A673 (cell line): ENCODE results near the gene OR52E8.

Experiments
- EZH2 ChIP-seq: fragments of 200-600 bp; sonication (generic); IDR thresholded peaks from 2 replicates; pipeline ENCODE4 v1.6.1; 2017; ENCODE audit warnings: borderline replicate concordance, low read depth, mild to moderate bottlenecking, mixed read lengths, antibody characterized with exemption, low read length; ENCODE audit not compliant: poor library complexity, severe bottlenecking
- TF ChIP-seq, protein P1 (sequence below): fragments of 300-800, 200-600 bp; sonication (generic); conservative IDR thresholded peaks from 2 replicates; pipeline ENCODE4 v1.5.1; 2017; ENCODE audit warnings: low read depth, mild to moderate bottlenecking, antibody characterized with exemption, low read length, moderate library complexity, mixed read lengths

DNA sequence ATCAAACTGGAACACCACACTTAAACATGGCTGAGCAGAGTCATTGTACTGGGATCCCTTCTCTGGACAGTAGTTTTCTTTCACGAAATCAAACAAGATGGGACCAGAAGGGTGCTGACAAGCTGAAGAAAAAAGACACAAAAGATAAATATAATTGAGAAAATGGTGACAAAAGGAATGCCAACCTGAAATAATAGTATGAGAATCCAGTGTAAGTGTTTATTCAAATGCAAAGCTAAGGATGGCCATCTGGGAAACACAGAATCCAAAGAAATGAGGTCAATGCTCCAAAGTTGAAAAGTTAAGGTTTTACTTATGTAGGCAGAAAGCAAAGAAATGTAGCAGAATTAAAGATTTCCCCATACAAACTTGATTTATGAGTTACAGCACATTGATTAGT lies 30.2 kb upstream of the OR52E8 start:
- TF ChIP-seq, protein P1, sequence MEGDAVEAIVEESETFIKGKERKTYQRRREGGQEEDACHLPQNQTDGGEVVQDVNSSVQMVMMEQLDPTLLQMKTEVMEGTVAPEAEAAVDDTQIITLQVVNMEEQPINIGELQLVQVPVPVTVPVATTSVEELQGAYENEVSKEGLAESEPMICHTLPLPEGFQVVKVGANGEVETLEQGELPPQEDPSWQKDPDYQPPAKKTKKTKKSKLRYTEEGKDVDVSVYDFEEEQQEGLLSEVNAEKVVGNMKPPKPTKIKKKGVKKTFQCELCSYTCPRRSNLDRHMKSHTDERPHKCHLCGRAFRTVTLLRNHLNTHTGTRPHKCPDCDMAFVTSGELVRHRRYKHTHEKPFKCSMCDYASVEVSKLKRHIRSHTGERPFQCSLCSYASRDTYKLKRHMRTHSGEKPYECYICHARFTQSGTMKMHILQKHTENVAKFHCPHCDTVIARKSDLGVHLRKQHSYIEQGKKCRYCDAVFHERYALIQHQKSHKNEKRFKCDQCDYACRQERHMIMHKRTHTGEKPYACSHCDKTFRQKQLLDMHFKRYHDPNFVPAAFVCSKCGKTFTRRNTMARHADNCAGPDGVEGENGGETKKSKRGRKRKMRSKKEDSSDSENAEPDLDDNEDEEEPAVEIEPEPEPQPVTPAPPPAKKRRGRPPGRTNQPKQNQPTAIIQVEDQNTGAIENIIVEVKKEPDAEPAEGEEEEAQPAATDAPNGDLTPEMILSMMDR = no peak
- no peak for TF ChIP-seq EZH2
